ENCODE measurements around the gene PLSCR3.

Gene PLSCR3

DNA sequence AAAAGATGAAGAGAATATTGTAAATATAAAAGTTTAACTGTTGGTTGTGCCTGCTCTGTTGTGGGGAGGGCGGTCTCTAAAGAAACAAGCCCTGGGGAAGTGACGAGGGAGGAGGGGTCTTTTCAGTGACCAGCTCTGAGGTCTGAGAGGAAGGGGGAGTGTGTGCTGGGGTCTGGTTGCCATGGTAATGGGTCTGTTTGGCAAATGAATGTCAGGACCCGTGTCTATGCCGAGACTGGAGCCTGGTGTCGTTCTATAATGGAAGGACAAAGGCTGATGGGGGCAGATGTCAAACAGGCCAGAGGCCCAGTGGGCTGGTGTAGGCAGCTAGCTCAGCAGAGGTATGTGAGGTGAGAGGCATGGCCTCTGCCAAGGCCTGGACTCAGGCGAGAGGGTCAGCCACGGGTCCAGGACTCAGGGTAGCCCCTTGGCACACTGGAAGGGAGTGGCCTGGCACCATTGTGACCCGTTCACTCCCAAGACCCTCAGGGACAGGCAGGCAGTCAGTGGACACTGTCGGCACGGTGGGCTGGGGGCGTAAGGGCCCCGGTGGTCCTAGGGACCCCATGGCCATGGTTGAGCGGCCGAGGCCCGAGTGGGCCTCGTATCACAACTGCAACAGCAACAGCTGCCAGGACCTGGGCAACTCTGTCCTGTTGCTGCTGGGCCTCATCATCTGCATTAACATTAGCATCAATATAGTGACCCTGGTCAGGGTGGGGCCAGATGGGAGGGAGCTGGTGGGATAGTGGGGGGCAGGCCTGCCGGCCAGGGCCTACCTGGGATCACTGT lies 25.7 kb upstream of the PLSCR3 start, which contains the start of gene SPEM1:
SPEM1 (plus strand) TSS at position 506 of the 792 bp plus-strand sequence; CDS start at position 567, 61 bp downstream.
- H3K27ac ChIP-seq (ENCODE audit: insufficient read depth in 1 of 2, low read depth in 1 of 2, low read length in 2 of 2, poor library complexity in 1 of 2, severe bottlenecking in 2 of 2) = no peak within 1 kb of the TSS
- ChIA-PET POLR2A (no interaction called here), CTCF (interaction anchor here (0.6 kb wide), 1 partner anchor 29 kb away, joined by 3 read pairs; no protein-coding TSS in a partner anchor)

DNA sequence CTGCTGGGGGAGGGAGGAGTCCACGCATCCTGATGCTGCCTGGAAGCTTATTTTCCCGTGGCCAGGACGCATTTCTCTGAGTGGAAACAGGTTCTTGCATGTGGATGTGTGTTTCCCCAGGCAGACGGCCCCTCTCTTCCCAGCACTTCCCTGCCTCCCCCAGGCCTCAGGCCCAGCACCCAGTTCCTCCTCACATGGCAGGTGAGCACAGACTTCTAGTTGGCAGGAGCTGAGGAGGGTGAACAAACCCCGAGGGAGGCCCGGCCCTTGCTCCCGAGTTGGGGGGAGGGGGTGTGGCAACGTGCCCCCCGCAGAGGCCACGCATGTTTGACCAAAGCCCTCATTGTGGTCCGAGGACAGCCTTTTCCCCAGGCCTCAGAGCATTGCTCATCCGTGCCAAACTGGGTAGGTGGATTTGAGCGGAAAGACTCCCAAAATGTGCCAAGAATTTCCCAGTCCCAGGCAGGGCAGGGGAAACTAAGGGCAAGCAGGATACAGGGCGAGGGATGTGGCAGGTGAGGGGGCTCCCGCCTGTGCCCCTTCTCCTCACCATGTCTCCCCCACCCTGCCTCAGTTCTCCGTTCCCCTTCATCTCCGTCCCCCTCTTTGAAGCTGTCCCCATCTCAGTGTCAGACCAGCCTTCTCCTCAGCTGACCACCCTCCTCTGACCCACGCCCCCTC lies 24.3 kb upstream of the PLSCR3 start:
- DNase-seq = no peak
- POLR2A ChIA-PET = no interaction called here
- peaks cover 0 to 4% (median 2%) of the 10 kb centered on the region in 4 experiments for H3K36me3 ChIP-seq (ENCODE audit: control insufficient read depth in 4 of 4, insufficient read depth in 4 of 4, low read length in 3 of 4)
- H3K9me3 ChIP-seq (ENCODE audit: control extremely low read depth in 1 of 5, control insufficient read depth in 4 of 5, insufficient read depth in 2 of 5, low read depth in 1 of 5, low read length in 4 of 5) = no peaks in the 10 kb centered on the region
- no peak overlapping the region for H3K4me3 ChIP-seq (ENCODE audit: control insufficient read depth in 1 of 7, extremely low read depth in 1 of 7, insufficient read depth in 4 of 7, low read depth in 2 of 7, low read length in 6 of 7)
- CTCF ChIA-PET = interaction anchor here (0.8 kb wide), 1 partner anchor 58 kb away, joined by 3 read pairs; no protein-coding TSS in a partner anchor
- H3K27ac ChIP-seq (ENCODE audit: insufficient read depth in 1 of 2, low read depth in 1 of 2, low read length in 2 of 2, poor library complexity in 1 of 2, severe bottlenecking in 2 of 2) = no peak overlapping the region
- H3K27me3 ChIP-seq (replicated peaks in 2 of 5; ENCODE audit: control insufficient read depth in 4 of 5, insufficient read depth in 5 of 5, low read length in 4 of 5) = no peaks in the 10 kb centered on the region
- 88% methylated on average over 10 of the region's 18 CpGs for WGBS (ENCODE audit: insufficient coverage)
- no peaks in the 10 kb centered on the region for H3K4me1 ChIP-seq (ENCODE audit: control extremely low read depth in 1 of 4, control insufficient read depth in 4 of 4, insufficient read depth in 4 of 4, low read length in 3 of 4)

More for the DNA sequence above, 25.7 kb upstream of the PLSCR3 start, which contains the start of gene SPEM1:
- no peak for DNase-seq
- Histone ChIP-seq H3K9me3 (ENCODE audit: control extremely low read depth in 1 of 5, control insufficient read depth in 4 of 5, insufficient read depth in 2 of 5, low read depth in 1 of 5, low read length in 4 of 5) (no peaks in the 10 kb centered on the region), H3K4me3 (ENCODE audit: control insufficient read depth in 1 of 7, extremely low read depth in 1 of 7, insufficient read depth in 4 of 7, low read depth in 2 of 7, low read length in 6 of 7) (no peak within 1 kb of the TSS), H3K27me3 (replicated peaks in 2 of 5; ENCODE audit: control insufficient read depth in 4 of 5, insufficient read depth in 5 of 5, low read length in 4 of 5) (no peaks in the 10 kb centered on the region), H3K4me1 (ENCODE audit: control extremely low read depth in 1 of 4, control insufficient read depth in 4 of 4, insufficient read depth in 4 of 4, low read length in 3 of 4) (no peaks in the 10 kb centered on the region), H3K36me3 (ENCODE audit: control insufficient read depth in 4 of 4, insufficient read depth in 4 of 4, low read length in 3 of 4) (peaks cover 0 to 2% (median 1%) of the 10 kb centered on the region in 4 experiments)
- 97% methylated on average over 15 of the region's 17 CpGs for WGBS (ENCODE audit: insufficient coverage)

DNA sequence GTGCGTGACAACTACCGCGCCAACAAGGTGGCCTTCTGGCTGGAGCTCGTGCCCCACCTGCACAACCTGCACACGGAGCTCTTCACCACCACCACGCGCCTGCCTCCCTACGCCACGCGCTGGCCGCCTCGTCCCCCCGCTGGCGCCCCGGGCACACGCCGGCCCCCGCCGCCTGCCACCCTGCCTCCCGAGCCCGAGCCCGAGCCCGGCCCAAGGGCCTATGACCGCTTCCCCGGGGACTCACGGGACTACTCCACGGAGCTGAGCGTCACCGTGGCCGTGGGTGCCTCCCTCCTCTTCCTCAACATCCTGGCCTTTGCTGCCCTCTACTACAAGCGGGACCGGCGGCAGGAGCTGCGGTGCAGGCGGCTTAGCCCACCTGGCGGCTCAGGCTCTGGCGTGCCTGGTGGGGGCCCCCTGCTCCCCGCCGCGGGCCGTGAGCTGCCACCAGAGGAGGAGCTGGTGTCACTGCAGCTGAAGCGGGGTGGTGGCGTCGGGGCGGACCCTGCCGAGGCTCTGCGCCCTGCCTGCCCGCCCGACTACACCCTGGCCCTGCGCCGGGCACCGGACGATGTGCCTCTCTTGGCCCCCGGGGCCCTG lies 22.8 kb upstream of the PLSCR3 start:
- Histone ChIP-seq H3K27me3 (replicated peaks in 2 of 5; ENCODE audit: control insufficient read depth in 4 of 5, insufficient read depth in 5 of 5, low read length in 4 of 5) (no peaks in the 10 kb centered on the region), H3K36me3 (ENCODE audit: control insufficient read depth in 4 of 4, insufficient read depth in 4 of 4, low read length in 3 of 4) (peaks cover 0 to 4% (median 2%) of the 10 kb centered on the region in 4 experiments), H3K27ac (ENCODE audit: insufficient read depth in 1 of 2, low read depth in 1 of 2, low read length in 2 of 2, poor library complexity in 1 of 2, severe bottlenecking in 2 of 2) (no peak overlapping the region), H3K4me3 (ENCODE audit: control insufficient read depth in 1 of 7, extremely low read depth in 1 of 7, insufficient read depth in 4 of 7, low read depth in 2 of 7, low read length in 6 of 7) (no peak overlapping the region), H3K4me1 (ENCODE audit: control extremely low read depth in 1 of 4, control insufficient read depth in 4 of 4, insufficient read depth in 4 of 4, low read length in 3 of 4) (no peaks in the 10 kb centered on the region), H3K9me3 (ENCODE audit: control extremely low read depth in 1 of 5, control insufficient read depth in 4 of 5, insufficient read depth in 2 of 5, low read depth in 1 of 5, low read length in 4 of 5) (no peaks in the 10 kb centered on the region)
- ChIA-PET CTCF (interaction anchor here (1.4 kb wide), 1 partner anchor 19 kb away, joined by 4 read pairs; no protein-coding TSS in a partner anchor), POLR2A (no interaction called here)
- no peak for DNase-seq
- 96% methylated on average over 38 of the region's 54 CpGs for WGBS (ENCODE audit: insufficient coverage)

DNA sequence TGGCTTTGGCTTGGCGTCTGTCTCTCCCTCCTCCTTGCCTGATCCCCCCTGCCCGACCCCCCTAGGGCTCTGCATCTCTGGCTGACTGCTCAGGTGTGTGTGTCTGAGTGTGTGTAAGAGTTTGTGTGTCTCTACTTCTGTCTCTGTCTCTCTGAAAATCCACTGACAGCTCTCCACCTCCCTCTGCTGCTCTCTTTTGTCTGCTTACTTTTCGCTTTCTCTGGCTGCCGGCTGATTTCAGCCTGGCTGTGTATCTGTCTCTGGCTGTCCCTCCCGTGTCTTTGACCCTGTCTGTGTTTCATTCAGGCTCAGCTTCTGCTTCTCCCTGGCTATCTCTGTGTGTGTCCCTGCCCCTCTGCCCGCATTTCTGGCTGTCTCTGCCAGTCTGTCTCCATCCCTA lies 22.0 kb upstream of the PLSCR3 start:
- CTCF ChIA-PET = interaction anchor here (1.4 kb wide), 1 partner anchor 20 kb away, joined by 4 read pairs; no protein-coding TSS in a partner anchor

DNA sequence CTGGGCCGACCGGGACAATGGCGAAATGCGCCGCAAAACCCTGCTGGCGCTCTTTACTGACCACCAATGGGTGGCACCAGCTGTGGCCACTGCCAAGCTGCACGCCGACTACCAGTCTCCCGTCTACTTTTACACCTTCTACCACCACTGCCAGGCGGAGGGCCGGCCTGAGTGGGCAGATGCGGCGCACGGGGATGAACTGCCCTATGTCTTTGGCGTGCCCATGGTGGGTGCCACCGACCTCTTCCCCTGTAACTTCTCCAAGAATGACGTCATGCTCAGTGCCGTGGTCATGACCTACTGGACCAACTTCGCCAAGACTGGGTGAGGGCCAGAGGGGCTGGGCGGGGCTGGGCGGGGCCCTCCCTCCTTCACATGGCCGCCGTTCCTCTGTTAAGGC lies 21.5 kb upstream of the PLSCR3 start:
- ChIA-PET POLR2A (no interaction called here), CTCF (no interaction called here)
- 97% methylated on average over 21 of the region's 23 CpGs for WGBS (ENCODE audit: insufficient coverage)
- no peak for DNase-seq
- no peak overlapping the region for H3K4me3 ChIP-seq (ENCODE audit: control insufficient read depth in 1 of 7, extremely low read depth in 1 of 7, insufficient read depth in 4 of 7, low read depth in 2 of 7, low read length in 6 of 7)
- H3K9me3 ChIP-seq (ENCODE audit: control extremely low read depth in 1 of 5, control insufficient read depth in 4 of 5, insufficient read depth in 2 of 5, low read depth in 1 of 5, low read length in 4 of 5) = no peaks in the 10 kb centered on the region
- no peak overlapping the region for H3K27ac ChIP-seq (ENCODE audit: insufficient read depth in 1 of 2, low read depth in 1 of 2, low read length in 2 of 2, poor library complexity in 1 of 2, severe bottlenecking in 2 of 2)
- no peaks in the 10 kb centered on the region for H3K27me3 ChIP-seq (replicated peaks in 2 of 5; ENCODE audit: control insufficient read depth in 4 of 5, insufficient read depth in 5 of 5, low read length in 4 of 5)
- no peaks in the 10 kb centered on the region for H3K4me1 ChIP-seq (ENCODE audit: control extremely low read depth in 1 of 4, control insufficient read depth in 4 of 4, insufficient read depth in 4 of 4, low read length in 3 of 4)
- H3K36me3 ChIP-seq (ENCODE audit: control insufficient read depth in 4 of 4, insufficient read depth in 4 of 4, low read length in 3 of 4) = peaks cover 0 to 4% (median 2%) of the 10 kb centered on the region in 4 experiments

More for the DNA sequence above, 22.0 kb upstream of the PLSCR3 start:
- no peaks in the 10 kb centered on the region for H3K4me1 ChIP-seq (ENCODE audit: control extremely low read depth in 1 of 4, control insufficient read depth in 4 of 4, insufficient read depth in 4 of 4, low read length in 3 of 4)
- H3K4me3 ChIP-seq (ENCODE audit: control insufficient read depth in 1 of 7, extremely low read depth in 1 of 7, insufficient read depth in 4 of 7, low read depth in 2 of 7, low read length in 6 of 7) = no peak overlapping the region
- no peaks in the 10 kb centered on the region for H3K9me3 ChIP-seq (ENCODE audit: control extremely low read depth in 1 of 5, control insufficient read depth in 4 of 5, insufficient read depth in 2 of 5, low read depth in 1 of 5, low read length in 4 of 5)
- H3K27me3 ChIP-seq (replicated peaks in 2 of 5; ENCODE audit: control insufficient read depth in 4 of 5, insufficient read depth in 5 of 5, low read length in 4 of 5) = no peaks in the 10 kb centered on the region
- H3K27ac ChIP-seq (ENCODE audit: insufficient read depth in 1 of 2, low read depth in 1 of 2, low read length in 2 of 2, poor library complexity in 1 of 2, severe bottlenecking in 2 of 2) = no peak overlapping the region
- WGBS (ENCODE audit: insufficient coverage) = 90% methylated on average over 5 of the region's 6 CpGs
- H3K36me3 ChIP-seq (ENCODE audit: control insufficient read depth in 4 of 4, insufficient read depth in 4 of 4, low read length in 3 of 4) = peaks cover 0 to 4% (median 2%) of the 10 kb centered on the region in 4 experiments
- POLR2A ChIA-PET = no interaction called here
- DNase-seq = no peak

DNA sequence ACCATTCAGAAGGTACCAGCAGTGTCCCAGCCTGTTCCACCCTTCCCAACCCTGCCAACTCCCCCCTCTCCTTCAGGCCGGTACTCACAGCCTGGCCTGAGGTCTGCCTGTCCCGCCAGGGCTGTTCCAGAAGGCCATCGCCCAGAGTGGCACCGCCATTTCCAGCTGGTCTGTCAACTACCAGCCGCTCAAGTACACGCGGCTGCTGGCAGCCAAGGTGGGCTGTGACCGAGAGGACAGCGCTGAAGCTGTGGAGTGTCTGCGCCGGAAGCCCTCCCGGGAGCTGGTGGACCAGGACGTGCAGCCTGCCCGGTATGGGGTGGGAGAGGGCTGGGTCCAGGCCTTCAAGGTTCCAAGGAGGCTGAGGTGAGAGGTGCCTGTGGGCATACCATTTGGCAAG lies 20.5 kb upstream of the PLSCR3 start:
- no peak overlapping the region for H3K4me3 ChIP-seq (ENCODE audit: control insufficient read depth in 1 of 7, extremely low read depth in 1 of 7, insufficient read depth in 4 of 7, low read depth in 2 of 7, low read length in 6 of 7)
- no peak for DNase-seq
- H3K36me3 ChIP-seq (ENCODE audit: control insufficient read depth in 4 of 4, insufficient read depth in 4 of 4, low read length in 3 of 4) = peaks cover 0 to 4% (median 2%) of the 10 kb centered on the region in 4 experiments
- H3K4me1 ChIP-seq (ENCODE audit: control extremely low read depth in 1 of 4, control insufficient read depth in 4 of 4, insufficient read depth in 4 of 4, low read length in 3 of 4) = no peaks in the 10 kb centered on the region
- H3K9me3 ChIP-seq (ENCODE audit: control extremely low read depth in 1 of 5, control insufficient read depth in 4 of 5, insufficient read depth in 2 of 5, low read depth in 1 of 5, low read length in 4 of 5) = no peaks in the 10 kb centered on the region
- ChIA-PET CTCF (no interaction called here), POLR2A (no interaction called here)
- no peaks in the 10 kb centered on the region for H3K27me3 ChIP-seq (replicated peaks in 2 of 5; ENCODE audit: control insufficient read depth in 4 of 5, insufficient read depth in 5 of 5, low read length in 4 of 5)
- WGBS (ENCODE audit: insufficient coverage) = 95% methylated on average over 14 of the region's 14 CpGs
- H3K27ac ChIP-seq (ENCODE audit: insufficient read depth in 1 of 2, low read depth in 1 of 2, low read length in 2 of 2, poor library complexity in 1 of 2, severe bottlenecking in 2 of 2) = no peak overlapping the region
